IMR-90 (cell line): ENCODE results near the gene BBS5. TPM values are rescaled to one million over a fixed set of nuclear protein-coding genes. Genes with fewer than 3 reads are reported as not detected.
A peak's percentile ranks its signal among the peaks of the same experiment; 100 is the strongest.

Experiments used
- ATAC-seq: fragments of 200-7000 bp; cut with Tn5 transposase; 2 replicates; pipeline ENCODE4 v1.9.1; 2020; ENCODE audit warnings: low read depth, mild to moderate bottlenecking, moderate library complexity
- BruUV-seq: library from RNA; stranded (reverse); fragments of 400-500 nt; replicated peaks from 2 replicates; lab custom pipeline; 2021; lab: Mats Ljungman, UMichigan
- CTCF ChIA-PET: fragments of 300-600 bp; formaldehyde crosslinking; extraction: SDS; loops from one replicate; lab custom pipeline; 2021; ENCODE audit warnings: antibody characterized with exemption; lab: Yijun Ruan, JAX
- POLR2A ChIA-PET: fragments of 300-600 bp; sonication (Branson Sonifier 250); formaldehyde crosslinking; loops from one replicate; lab custom pipeline; 2022; ENCODE audit warnings: antibody characterized with exemption; ENCODE audit not compliant: unreplicated experiment; lab: Charles Lee
- DNase-seq: peaks from one replicate; pipeline ENCODE4 v3.0.0; 2013
- H2AFZ ChIP-seq: replicated peaks from 2 replicates; pipeline ENCODE3; 2013; ENCODE audit warnings: low read length, mild to moderate bottlenecking; ENCODE audit not compliant: poor library complexity
- H2AK5ac ChIP-seq: 2 replicates; pipeline ENCODE4 v1.6.1; 2013; ENCODE audit warnings: low read depth, low read length, inconsistent platforms
- H2AK9ac ChIP-seq: replicated peaks from 2 replicates; pipeline ENCODE3; 2013; ENCODE audit warnings: mild to moderate bottlenecking, low read depth, low read length, moderate library complexity; ENCODE audit not compliant: poor library complexity
- H2BK120ac ChIP-seq: 2 replicates; pipeline ENCODE4 v1.6.1; 2013; ENCODE audit warnings: low read depth, low read length, inconsistent platforms
- H2BK15ac ChIP-seq: 3 replicates; pipeline ENCODE4 v1.6.1; 2013; ENCODE audit warnings: low read depth, low read length, inconsistent platforms
- H2BK20ac ChIP-seq: 2 replicates; pipeline ENCODE4 v1.6.1; 2013; ENCODE audit warnings: low read depth, mild to moderate bottlenecking, inconsistent platforms, low read length, moderate library complexity
- H2BK5ac ChIP-seq: 2 replicates; pipeline ENCODE4 v1.6.1; 2013; ENCODE audit warnings: mild to moderate bottlenecking, low read depth, low read length, inconsistent platforms; ENCODE audit not compliant: poor library complexity, severe bottlenecking
- H3K14ac ChIP-seq: replicated peaks from 2 replicates; pipeline ENCODE4 v1.6.1; 2013; ENCODE audit warnings: low read depth, low read length, inconsistent platforms
- H3K18ac ChIP-seq: 2 replicates; pipeline ENCODE4 v1.6.1; 2013; ENCODE audit warnings: low read depth, low read length, control low read depth
- H3K23ac ChIP-seq: 2 replicates; pipeline ENCODE4 v1.6.1; 2013; ENCODE audit warnings: low read depth, low read length, inconsistent platforms
- H3K27ac ChIP-seq: 2 replicates; pipeline ENCODE4 v1.5.1; 2013; ENCODE audit warnings: mild to moderate bottlenecking, control low read depth, low read length; ENCODE audit not compliant: insufficient read depth
- H3K27me3 ChIP-seq: 2 replicates; pipeline ENCODE4 v1.6.1; 2013; ENCODE audit warnings: low read length; ENCODE audit not compliant: control insufficient read depth, insufficient read depth
- H3K36me3 ChIP-seq: 2 replicates; pipeline ENCODE4 v1.6.1; 2013; ENCODE audit warnings: low read length, mixed read lengths; ENCODE audit not compliant: control insufficient read depth, insufficient read depth
- H3K4ac ChIP-seq: 2 replicates; pipeline ENCODE4 v1.6.1; 2013; ENCODE audit warnings: low read depth, low read length, inconsistent platforms
- H3K4me1 ChIP-seq: 2 replicates; pipeline ENCODE4 v1.6.1; 2013; ENCODE audit warnings: low read length, mixed read lengths; ENCODE audit not compliant: control insufficient read depth, insufficient read depth
- H3K4me2 ChIP-seq: 2 replicates; pipeline ENCODE4 v1.6.1; 2013; ENCODE audit warnings: low read depth, mild to moderate bottlenecking, control low read depth, low read length, moderate library complexity
- H3K4me3 ChIP-seq: 2 replicates; pipeline ENCODE4 v1.5.1; 2013; ENCODE audit warnings: low read depth, mild to moderate bottlenecking, control low read depth, low read length, moderate library complexity; ENCODE audit not compliant: insufficient read depth
- H3K56ac ChIP-seq: 2 replicates; pipeline ENCODE4 v1.6.1; 2013; ENCODE audit warnings: low read length, inconsistent platforms; ENCODE audit not compliant: insufficient read depth; ENCODE audit errors: extremely low read depth
- H3K79me1 ChIP-seq, 2 experiments: 2 replicates each; pipeline ENCODE4 v1.6.1; 2013; ENCODE audit warnings: low read length in 2 of 2, inconsistent platforms in 1 of 2, low read depth in 1 of 2
- H3K9ac ChIP-seq: 2 replicates; pipeline ENCODE4 v1.6.1; 2013; ENCODE audit warnings: low read depth, low read length, control low read depth
- H3K9me1 ChIP-seq: 2 replicates; pipeline ENCODE4 v1.6.1; 2013; ENCODE audit warnings: low read length, inconsistent platforms; ENCODE audit not compliant: insufficient read depth
- H3K9me3 ChIP-seq: 2 replicates; pipeline ENCODE4 v1.6.1; 2013; ENCODE audit warnings: low read length; ENCODE audit not compliant: control insufficient read depth, insufficient read depth
- H4K20me1 ChIP-seq: 2 replicates; pipeline ENCODE4 v1.6.1; 2013; ENCODE audit warnings: low read length, inconsistent platforms; ENCODE audit not compliant: insufficient read depth
- H4K5ac ChIP-seq: 2 replicates; pipeline ENCODE4 v1.6.1; 2013; ENCODE audit warnings: mild to moderate bottlenecking, low read depth, low read length, control low read depth
- H4K8ac ChIP-seq, 2 experiments: 2 replicates each; pipeline ENCODE4 v1.6.1; 2013; ENCODE audit warnings: low read depth in 2 of 2, low read length in 2 of 2, control low read depth in 1 of 2, inconsistent platforms in 1 of 2
- H4K91ac ChIP-seq: 2 replicates; pipeline ENCODE4 v1.6.1; 2013; ENCODE audit warnings: low read depth, low read length, inconsistent platforms; ENCODE audit not compliant: insufficient read depth
- CEBPB ChIP-seq: IDR thresholded peaks from 2 replicates; pipeline ENCODE4 v1.6.1; 2012; ENCODE audit warnings: low read depth, low read length, improper control_type of control experiment
- CHD1 ChIP-seq: IDR thresholded peaks from 2 replicates; pipeline ENCODE4 v1.6.1; 2012; ENCODE audit warnings: low read depth, low read length, improper control_type of control experiment
- CTCF ChIP-seq: conservative IDR thresholded peaks from 2 replicates; pipeline ENCODE4 v1.5.1; 2012; ENCODE audit warnings: mild to moderate bottlenecking, low read depth, low read length, improper control_type of control experiment
- ELK1 ChIP-seq: fragments of 150-350 bp; IDR thresholded peaks from 2 replicates; pipeline ENCODE4 v1.6.1; 2016; ENCODE audit warnings: low read depth, mild to moderate bottlenecking, low read length, moderate library complexity, borderline replicate concordance
- FOS ChIP-seq: fragments of 150-350 bp; IDR thresholded peaks from 2 replicates; pipeline ENCODE4 v1.6.1; 2016; ENCODE audit warnings: low read depth, low read length
- MAFK ChIP-seq: IDR thresholded peaks from 2 replicates; pipeline ENCODE4 v1.6.1; 2012; ENCODE audit warnings: low read depth, low read length, improper control_type of control experiment
- MAZ ChIP-seq: IDR thresholded peaks from 2 replicates; pipeline ENCODE4 v1.6.1; 2012; ENCODE audit warnings: low read depth, mild to moderate bottlenecking, low read length, improper control_type of control experiment, moderate library complexity, borderline replicate concordance
- MXI1 ChIP-seq: IDR thresholded peaks from 2 replicates; pipeline ENCODE4 v1.6.1; 2012; ENCODE audit warnings: low read depth, mild to moderate bottlenecking, low read length, moderate library complexity, borderline replicate concordance
- NFE2L2 ChIP-seq: fragments of 150-350 bp; IDR thresholded peaks from 2 replicates; pipeline ENCODE4 v1.6.1; 2016; ENCODE audit warnings: low read depth, mild to moderate bottlenecking, low read length
- POLR2A ChIP-seq: IDR thresholded peaks from 2 replicates; pipeline ENCODE4 v1.6.1; 2012; ENCODE audit warnings: mild to moderate bottlenecking, low read depth, low read length
- RAD21 ChIP-seq: IDR thresholded peaks from 2 replicates; pipeline ENCODE4 v1.6.1; 2012; ENCODE audit warnings: low read length, improper control_type of control experiment
- RCOR1 ChIP-seq: IDR thresholded peaks from 2 replicates; pipeline ENCODE4 v1.6.1; 2012; ENCODE audit warnings: mild to moderate bottlenecking, low read length, improper control_type of control experiment; ENCODE audit not compliant: insufficient replicate concordance
- RFX5 ChIP-seq: IDR thresholded peaks from 2 replicates; pipeline ENCODE4 v1.8.0; 2012; ENCODE audit warnings: low read depth, mild to moderate bottlenecking, low read length, moderate library complexity
- SMC3 ChIP-seq: fragments of 150-350 bp; IDR thresholded peaks from 2 replicates; pipeline ENCODE4 v1.6.1; 2016; ENCODE audit warnings: low read depth, mild to moderate bottlenecking, antibody characterized with exemption, low read length, moderate library complexity
- USF2 ChIP-seq: fragments of 150-350 bp; IDR thresholded peaks from 2 replicates; pipeline ENCODE4 v1.6.1; 2017; ENCODE audit warnings: mild to moderate bottlenecking, antibody characterized with exemption, low read length, low read depth
- WGBS, 2 experiments: methylation state at CpG; one replicate each; pipeline versions ENCODE4 v1.1.5 to v1.1.7; 2013; ENCODE audit warnings: missing lambda C conversion rate in 2 of 2; ENCODE audit not compliant: insufficient read length in 1 of 2; ENCODE audit errors: extremely low coverage in 2 of 2; 5-methylcytosine and 5-hydroxymethylcytosine counted together
- dilution Hi-C: fragments of 300-500 bp; cut with HindIII; formaldehyde crosslinking; loops from one replicate; pipeline ENCODE4 v1.14.3; 2018; ENCODE audit warnings: low sequenced_read_pairs; ENCODE audit not compliant: unreplicated experiment
- in situ Hi-C: fragments of 300-500 bp; cut with MboI; formaldehyde crosslinking; loops from 3 replicates; pipeline ENCODE4 v1.14.3; 2019; ENCODE audit warnings: low sequenced_read_pairs, inconsistent platforms, mixed read lengths
- intact Hi-C: fragments of 100-400 bp; cut with micrococcal nuclease; formaldehyde crosslinking; loops from 2 replicates; pipeline ENCODE4 v1.10.0; 2022
- polyA plus RNA-seq, 3 experiments: library from polyadenylated mRNA; depleted of rRNA; stranded (reverse); fragments of >200 nt; gene quantifications; 2 replicates each; pipeline ENCODE4 v1.2.3, GENCODE V29; 2012; ENCODE audit warnings: low replicate concordance in 1 of 3
- total RNA-seq: library from RNA; depleted of rRNA; stranded (reverse); fragments of >200 nt; gene quantifications from 2 replicates; pipeline ENCODE4 v1.2.3, GENCODE V29; 2012

Gene BBS5
- total and polyA plus RNA-seq, 2 of the 4 experiments (the other 2 are of a cell fraction): 1.4 to 4.1 TPM

GRCh38 chr2:169480079-169480465, 778 bp downstream of the BBS5 start:
- POLR2A ChIA-PET: interaction anchor here (0.6 kb wide), 1 partner anchor 14 kb away, joined by 3 read pairs; no protein-coding TSS in a partner anchor
- 0 out of 2 replicates have a peak, but pooled peaks cover 1% of the 10 kb centered on the region for H3K36me3 ChIP-seq
- H3K79me1 ChIP-seq: peaks cover 0 to 14% of the 10 kb centered on the region in 2 experiments; a peak in 2 of 4 replicates
- peak; percentile 10 for DNase-seq
- peak overlapping the region; percentile 40; the same call in 1 of the 2 replicates for H3K18ac ChIP-seq
- peak overlapping the region; percentile 84 to 91; a peak in 3 of 4 replicates for H4K8ac ChIP-seq
- H4K91ac ChIP-seq: no peak overlapping the region; the same call in 1 of the 2 replicates
- H4K20me1 ChIP-seq: no peaks in the 10 kb centered on the region
- H3K9ac ChIP-seq: peak overlapping the region; percentile 68
- H3K23ac ChIP-seq: peak overlapping the region; percentile 70
- ATAC-seq: no peak
- H2BK15ac ChIP-seq: no peak overlapping the region
- H2AK5ac ChIP-seq: no peak overlapping the region
- H4K5ac ChIP-seq: peak overlapping the region; percentile 58; the same call in 1 of the 2 replicates
- H3K4ac ChIP-seq: peak overlapping the region; percentile 10
- dilution Hi-C loops (no loop called here), in situ Hi-C loops (no loop called here), intact Hi-C loops (no loop called here)
- H3K4me3 ChIP-seq: peak overlapping the region; percentile 60
- H2AFZ ChIP-seq: peak overlapping the region; percentile 97
- H3K14ac ChIP-seq: peak overlapping the region; percentile 94; the same call in 1 of the 2 replicates
- H3K9me3 ChIP-seq: no peaks in the 10 kb centered on the region
- peak overlapping the region; percentile 70; the same call in 1 of the 2 replicates for H3K56ac ChIP-seq
- no peak overlapping the region for H2AK9ac ChIP-seq
- no TSS peak for BruUV-seq
- H3K27me3 ChIP-seq: no peaks in the 10 kb centered on the region
- peak overlapping the region; percentile 7 for H2BK5ac ChIP-seq
- H2BK120ac ChIP-seq: 0 out of 2 replicates have a peak overlapping the region, but pooled peaks have one; percentile 82
- peak overlapping the region; percentile 21 for H3K27ac ChIP-seq
- peak overlapping the region; percentile 98 for H3K4me2 ChIP-seq
- TF ChIP-seq SMC3: no peak
- TF ChIP-seq CHD1: no peak
- no peak for TF ChIP-seq RCOR1
- TF ChIP-seq MAZ: no peak
- no peak for TF ChIP-seq MAFK
- TF ChIP-seq USF2: no peak
- no peak for TF ChIP-seq ELK1
- TF ChIP-seq POLR2A: no peak
- TF ChIP-seq RAD21: no peak
- TF ChIP-seq RFX5: no peak
- no peak for TF ChIP-seq CTCF
- no peak for TF ChIP-seq CEBPB
- no peak for TF ChIP-seq NFE2L2
- TF ChIP-seq MXI1: no peak
- no peak for TF ChIP-seq FOS
- CTCF ChIA-PET: interaction anchor here (0.6 to 2.0 kb wide), 5 partner anchors 9 to 89 kb away, joined by 4 to 8 read pairs (median 4); no protein-coding TSS in a partner anchor
- no CpG with 5 or more reads among the region's 9 CpGs for WGBS, 2 experiments
- H3K9me1 ChIP-seq: 0 out of 2 replicates have a peak, but pooled peaks cover 8% of the 10 kb centered on the region
- no peak overlapping the region for H2BK20ac ChIP-seq
- H3K4me1 ChIP-seq: peaks cover 8% of the 10 kb centered on the region
